Measurements from ENCODE around the gene ADAMTS17. TPM values are rescaled to one million over a fixed set of nuclear protein-coding genes. Genes with fewer than 3 reads are reported as not detected.

The ADAMTS17 gene
- total RNA-seq, 1 donor from 2014 or later = 0.99 TPM

GRCh38 chr15:100005013-100005412 is 336.8 kb downstream of the ADAMTS17 start:
- Histone ChIP-seq H3K36me3 (no peaks in the 10 kb centered on the region), H3K9me3 (replicated peaks) (no peaks in the 10 kb centered on the region), H3K4me3 (no peak overlapping the region), H3K4me1 (no peaks in the 10 kb centered on the region), H3K27me3 (ENCODE audit: low read depth) (no peaks in the 10 kb centered on the region), H3K27ac (replicated peaks) (no peak overlapping the region)
- DNase-seq = no peak
- no peak for TF ChIP-seq CTCF (IDR thresholded peaks at IDR 0.05; ENCODE audit: borderline replicate concordance)
- intact Hi-C loops (cut with micrococcal nuclease) = no loop called here

GRCh38 chr15:100002787-100003536 is 338.8 kb downstream of the ADAMTS17 start:
- intact Hi-C loops (cut with micrococcal nuclease) = no loop called here
- Histone ChIP-seq H3K36me3 (no peaks in the 10 kb centered on the region), H3K4me3 (no peak overlapping the region), H3K9me3 (replicated peaks) (no peaks in the 10 kb centered on the region), H3K27me3 (ENCODE audit: low read depth) (no peaks in the 10 kb centered on the region), H3K4me1 (no peaks in the 10 kb centered on the region), H3K27ac (replicated peaks) (no peak overlapping the region)
- no peak for DNase-seq
- TF ChIP-seq CTCF (IDR thresholded peaks at IDR 0.05; ENCODE audit: borderline replicate concordance) = no peak

- intact Hi-C loops (cut with micrococcal nuclease) = no loop called here
- DNase-seq = no peak
- no peaks in the 10 kb centered on the region for H3K9me3 ChIP-seq (replicated peaks)
- no peaks in the 10 kb centered on the region for H3K27me3 ChIP-seq (ENCODE audit: low read depth)
- no peak for TF ChIP-seq CTCF (IDR thresholded peaks at IDR 0.05; ENCODE audit: borderline replicate concordance)
- no peaks in the 10 kb centered on the region for H3K4me1 ChIP-seq
- H3K36me3 ChIP-seq = no peaks in the 10 kb centered on the region
- H3K4me3 ChIP-seq = no peak overlapping the region
- no peak overlapping the region for H3K27ac ChIP-seq (replicated peaks)
Measured at GRCh38 chr15:100002086-100002620, 339.6 kb downstream of the ADAMTS17 start.

- TF ChIP-seq CTCF (IDR thresholded peaks at IDR 0.05; ENCODE audit: borderline replicate concordance) = no peak
- no peaks in the 10 kb centered on the region for H3K27me3 ChIP-seq (ENCODE audit: low read depth)
- H3K27ac ChIP-seq (replicated peaks) = no peak overlapping the region
- DNase-seq = no peak
- H3K4me3 ChIP-seq = no peak overlapping the region
- no peaks in the 10 kb centered on the region for H3K4me1 ChIP-seq
- intact Hi-C loops (cut with micrococcal nuclease) = no loop called here
- H3K9me3 ChIP-seq (replicated peaks) = no peaks in the 10 kb centered on the region
- no peaks in the 10 kb centered on the region for H3K36me3 ChIP-seq
Measured at GRCh38 chr15:100001405-100001804, 340.4 kb downstream of the ADAMTS17 start.

GRCh38 chr15:99999282-100000070 is 342.3 kb downstream of the ADAMTS17 start:
- Histone ChIP-seq H3K4me1 (no peaks in the 10 kb centered on the region), H3K27ac (replicated peaks) (no peak overlapping the region), H3K4me3 (no peak overlapping the region), H3K36me3 (no peaks in the 10 kb centered on the region), H3K27me3 (ENCODE audit: low read depth) (no peaks in the 10 kb centered on the region), H3K9me3 (replicated peaks) (no peaks in the 10 kb centered on the region)
- no peak for DNase-seq
- no peak for TF ChIP-seq CTCF (IDR thresholded peaks at IDR 0.05; ENCODE audit: borderline replicate concordance)
- intact Hi-C loops (cut with micrococcal nuclease) = no loop called here
